Vagina (tissue), 2 donors: ENCODE results near the gene ITGAE.

Experiments
- POLR2A ChIP-seq, 2 donors: fragments of 450-650 bp; IDR thresholded peaks; one replicate each; pipeline ENCODE4 v1.6.1; 2017; ENCODE audit warnings: antibody characterized with exemption in 2 of 2, mild to moderate bottlenecking in 2 of 2, moderate library complexity in 2 of 2
- TF ChIP-seq, protein P1 (sequence below), 3 experiments: fragments of 450-650 bp in 2 of 3; fragments of 200-600 bp in 1 of 3; sonication (generic) in 1 of 3; IDR thresholded peaks; one replicate each; pipeline ENCODE4 v1.5.1; 2017 to 2019; ENCODE audit warnings: antibody characterized with exemption in 3 of 3, mild to moderate bottlenecking in 2 of 3, moderate library complexity in 2 of 3

GRCh38 chr17:3802461-3803307 lies 1.7 kb upstream of the ITGAE start:
- TF ChIP-seq, protein P1, sequence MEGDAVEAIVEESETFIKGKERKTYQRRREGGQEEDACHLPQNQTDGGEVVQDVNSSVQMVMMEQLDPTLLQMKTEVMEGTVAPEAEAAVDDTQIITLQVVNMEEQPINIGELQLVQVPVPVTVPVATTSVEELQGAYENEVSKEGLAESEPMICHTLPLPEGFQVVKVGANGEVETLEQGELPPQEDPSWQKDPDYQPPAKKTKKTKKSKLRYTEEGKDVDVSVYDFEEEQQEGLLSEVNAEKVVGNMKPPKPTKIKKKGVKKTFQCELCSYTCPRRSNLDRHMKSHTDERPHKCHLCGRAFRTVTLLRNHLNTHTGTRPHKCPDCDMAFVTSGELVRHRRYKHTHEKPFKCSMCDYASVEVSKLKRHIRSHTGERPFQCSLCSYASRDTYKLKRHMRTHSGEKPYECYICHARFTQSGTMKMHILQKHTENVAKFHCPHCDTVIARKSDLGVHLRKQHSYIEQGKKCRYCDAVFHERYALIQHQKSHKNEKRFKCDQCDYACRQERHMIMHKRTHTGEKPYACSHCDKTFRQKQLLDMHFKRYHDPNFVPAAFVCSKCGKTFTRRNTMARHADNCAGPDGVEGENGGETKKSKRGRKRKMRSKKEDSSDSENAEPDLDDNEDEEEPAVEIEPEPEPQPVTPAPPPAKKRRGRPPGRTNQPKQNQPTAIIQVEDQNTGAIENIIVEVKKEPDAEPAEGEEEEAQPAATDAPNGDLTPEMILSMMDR (IDR thresholded peaks at IDR 0.05) = no peak
- TF ChIP-seq POLR2A (IDR thresholded peaks at IDR 0.05) = no peak
